HG03354 (cell line): ENCODE results near the gene GABARAP.

Experiments used
- ATAC-seq: cut with Tn5 transposase; IDR thresholded peaks from one replicate; pipeline ENCODE4 v1.9.1; 2021; ENCODE audit warnings: mild to moderate bottlenecking; ENCODE audit not compliant: unreplicated experiment, poor library complexity, severe bottlenecking

GABARAP gene

DNA sequence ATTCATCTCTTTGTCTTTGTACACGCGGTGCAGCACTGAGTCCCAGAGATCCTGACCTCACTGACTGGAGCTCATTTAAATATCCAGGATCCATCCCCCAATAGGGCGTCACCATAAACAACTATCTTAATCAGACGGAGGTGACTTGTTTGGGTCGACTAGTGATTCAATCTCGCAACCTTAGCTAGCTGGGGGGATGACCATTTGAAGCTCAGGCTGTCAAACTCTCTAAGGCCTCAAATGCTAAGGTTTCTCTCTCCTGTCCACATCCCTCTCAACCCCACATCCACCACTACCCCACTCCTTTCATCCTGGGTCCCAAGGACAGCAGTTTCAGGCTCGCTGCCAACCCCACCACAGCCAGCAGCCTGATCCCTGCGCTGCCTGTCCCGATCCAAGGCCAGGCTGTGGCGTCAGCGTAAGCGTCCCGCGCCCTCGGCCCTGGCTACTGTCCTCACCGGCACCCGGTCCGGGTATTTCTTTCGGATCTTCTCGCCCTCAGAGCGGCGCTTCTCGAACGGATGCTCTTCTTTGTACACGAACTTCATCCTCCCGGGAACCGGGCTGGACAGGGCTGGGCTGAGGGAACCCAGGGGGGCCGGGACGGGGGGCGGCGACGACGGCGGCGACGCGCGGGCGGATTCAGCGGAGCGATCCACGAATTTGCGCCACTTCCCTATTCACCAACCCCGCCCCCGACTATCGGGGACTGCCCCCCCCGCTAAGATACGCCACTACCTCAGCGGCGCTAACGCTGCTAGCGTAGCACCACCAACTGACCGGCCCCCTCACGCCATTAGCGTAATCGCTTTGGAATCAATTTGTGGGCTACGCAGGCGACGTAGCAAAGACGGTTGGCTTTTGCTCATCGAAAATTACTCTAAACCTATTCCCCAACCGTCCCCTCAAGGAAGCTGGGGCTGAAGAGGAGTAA lies at the start of gene GABARAP:
Gene GABARAP, minus strand, starts transcription at position 667 of the 934 bp plus-strand sequence. Its CDS starts 119 bp downstream, at position 548.
- ATAC-seq, result peak; percentile 36

DNA sequence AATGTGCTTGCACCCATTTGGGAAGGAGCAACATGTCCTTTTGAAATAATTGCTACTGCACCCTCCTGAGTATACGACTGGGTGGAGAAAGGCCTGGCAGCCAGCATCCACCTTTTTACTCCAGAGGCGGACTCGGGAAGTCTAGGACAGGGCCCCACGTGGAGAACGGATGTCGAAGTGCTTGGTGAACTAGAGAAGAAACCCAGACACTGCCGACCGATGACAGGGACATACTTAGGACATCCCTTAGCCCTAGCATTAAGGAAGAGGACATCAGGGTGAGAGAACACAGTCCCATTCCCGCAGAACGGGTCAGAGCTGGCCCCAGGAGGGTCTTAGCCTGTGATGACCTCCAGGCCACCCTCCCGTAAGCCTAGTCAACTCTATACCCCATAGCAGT lies 48.4 kb upstream of the GABARAP start:
- no peak for ATAC-seq

- ATAC-seq, result no peak
Measured at GRCh38 chr17:7290166-7290565, 47.9 kb upstream of the GABARAP start.

- ATAC-seq, result no peak
Measured at GRCh38 chr17:7289256-7290032, 47.2 kb upstream of the GABARAP start.

DNA sequence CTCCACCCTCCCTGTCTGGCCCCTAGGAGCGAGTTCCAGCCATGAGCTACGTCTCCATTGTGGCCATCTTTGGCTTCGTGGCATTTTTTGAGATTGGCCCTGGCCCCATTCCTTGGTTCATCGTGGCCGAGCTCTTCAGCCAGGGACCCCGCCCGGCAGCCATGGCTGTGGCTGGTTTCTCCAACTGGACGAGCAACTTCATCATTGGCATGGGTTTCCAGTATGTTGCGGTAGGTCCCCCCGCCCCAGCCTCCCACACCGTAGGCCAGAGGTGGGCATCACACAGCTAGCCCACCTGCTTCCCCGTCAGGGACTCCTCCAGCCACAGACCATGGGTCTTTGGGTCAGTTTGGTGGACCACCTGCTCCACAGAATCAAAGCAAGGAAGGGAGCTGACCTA lies 43.4 kb upstream of the GABARAP start:
- no peak for ATAC-seq

- no peak for ATAC-seq
Measured at GRCh38 chr17:7284911-7285310, 42.7 kb upstream of the GABARAP start.

GRCh38 chr17:7283471-7284216 lies 41.4 kb upstream of the GABARAP start:
- ATAC-seq, result no peak

DNA sequence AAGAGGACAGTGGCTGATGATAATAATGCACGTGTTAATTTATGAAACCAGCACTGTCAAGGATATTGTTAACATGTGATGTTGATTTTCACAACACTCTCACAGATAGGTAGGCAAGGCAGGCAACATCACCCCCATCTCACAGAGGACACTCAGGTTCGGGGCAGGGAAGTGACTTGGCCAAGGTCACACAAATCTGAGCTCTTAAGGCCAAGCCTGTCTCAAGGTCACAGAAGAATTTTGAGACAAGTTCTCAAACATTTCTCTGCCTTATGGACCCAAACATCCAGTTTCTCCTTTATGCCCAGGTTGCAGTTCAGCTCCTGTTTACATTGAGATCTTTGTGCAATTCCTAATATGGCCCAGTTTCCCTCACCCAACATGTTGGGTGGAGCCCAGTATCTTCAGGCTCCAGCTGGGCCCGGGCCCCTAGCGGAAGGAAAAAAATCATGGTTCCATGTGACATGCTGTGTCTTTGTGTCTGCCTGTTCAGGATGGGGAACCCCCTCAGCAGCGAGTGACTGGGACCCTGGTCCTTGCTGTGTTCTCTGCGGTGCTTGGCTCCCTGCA lies 40.6 kb upstream of the GABARAP start:
- ATAC-seq, result no peak

DNA sequence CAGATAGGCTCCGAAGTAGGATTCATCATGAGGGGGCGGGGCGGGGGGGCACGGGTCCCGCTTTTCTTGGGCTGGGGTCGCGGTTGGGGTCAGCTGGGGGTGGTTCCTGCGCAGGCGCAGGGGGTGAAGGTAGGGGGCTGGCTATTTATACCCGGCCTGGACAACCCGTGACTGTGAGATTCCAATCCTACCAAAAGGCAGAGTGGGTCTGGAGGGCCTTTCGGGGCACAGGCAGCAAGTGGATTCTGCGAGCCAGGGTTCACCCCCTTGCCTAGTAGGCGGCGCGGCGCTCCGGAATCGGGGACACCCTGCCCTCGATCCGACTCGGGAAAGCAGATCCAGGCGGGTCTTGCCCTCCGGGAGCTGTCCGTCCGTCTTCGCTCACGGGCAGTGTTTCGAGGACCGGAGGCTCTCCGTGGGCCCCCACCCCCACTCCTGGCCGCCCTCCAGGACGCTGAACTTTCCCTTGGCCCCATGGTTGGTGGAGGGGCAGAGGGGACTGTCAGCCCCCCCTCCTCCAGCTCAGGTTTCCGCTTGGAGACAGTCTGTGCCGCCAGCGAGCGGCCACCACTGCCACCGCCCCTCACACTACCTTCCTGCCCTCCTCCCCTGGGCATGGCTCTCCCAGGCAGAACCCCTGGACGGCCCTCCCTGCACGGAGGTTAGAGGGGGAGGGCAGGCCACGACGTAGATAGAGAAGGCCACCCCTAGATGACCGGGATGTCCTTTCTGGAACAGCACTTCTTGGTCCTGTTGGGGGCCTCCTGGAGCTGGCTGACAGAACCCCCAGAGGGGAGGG lies 39.9 kb upstream of the GABARAP start:
- ATAC-seq, result no peak

DNA sequence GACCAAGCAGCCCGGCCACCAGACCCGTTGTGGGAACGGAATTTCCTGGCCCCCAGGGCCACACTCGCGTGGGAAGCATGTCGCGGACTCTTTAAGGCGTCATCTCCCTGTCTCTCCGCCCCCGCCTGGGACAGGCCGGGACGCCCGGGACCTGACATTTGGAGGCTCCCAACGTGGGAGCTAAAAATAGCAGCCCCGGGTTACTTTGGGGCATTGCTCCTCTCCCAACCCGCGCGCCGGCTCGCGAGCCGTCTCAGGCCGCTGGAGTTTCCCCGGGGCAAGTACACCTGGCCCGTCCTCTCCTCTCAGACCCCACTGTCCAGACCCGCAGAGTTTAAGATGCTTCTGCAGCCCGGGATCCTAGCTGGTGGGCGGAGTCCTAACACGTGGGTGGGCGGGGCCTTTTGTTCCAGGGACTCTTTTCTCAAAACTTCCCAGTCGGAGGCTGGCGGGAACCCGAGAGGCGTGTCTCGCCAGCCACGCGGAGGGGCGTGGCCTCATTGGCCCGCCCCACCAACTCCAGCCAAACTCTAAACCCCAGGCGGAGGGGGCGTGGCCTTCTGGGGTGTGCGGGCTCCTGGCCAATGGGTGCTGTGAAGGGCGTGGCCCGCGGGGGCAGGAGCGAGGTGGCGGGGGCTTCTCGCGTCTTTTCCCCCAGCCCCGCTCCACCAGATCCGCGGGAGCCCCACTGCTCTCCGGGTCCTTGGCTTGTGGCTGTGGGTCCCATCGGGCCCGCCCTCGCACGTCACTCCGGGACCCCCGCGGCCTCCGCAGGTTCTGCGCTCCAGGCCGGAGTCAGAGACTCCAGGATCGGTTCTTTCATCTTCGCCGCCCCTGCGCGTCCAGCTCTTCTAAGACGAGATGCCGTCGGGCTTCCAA lies 39.1 kb upstream of the GABARAP start, which contains the start of gene SLC2A4:
Gene SLC2A4, plus strand, starts transcription at position 645 of the 879 bp plus-strand sequence. Its CDS starts 217 bp downstream, at position 862.
- peak; percentile 56 for ATAC-seq

DNA sequence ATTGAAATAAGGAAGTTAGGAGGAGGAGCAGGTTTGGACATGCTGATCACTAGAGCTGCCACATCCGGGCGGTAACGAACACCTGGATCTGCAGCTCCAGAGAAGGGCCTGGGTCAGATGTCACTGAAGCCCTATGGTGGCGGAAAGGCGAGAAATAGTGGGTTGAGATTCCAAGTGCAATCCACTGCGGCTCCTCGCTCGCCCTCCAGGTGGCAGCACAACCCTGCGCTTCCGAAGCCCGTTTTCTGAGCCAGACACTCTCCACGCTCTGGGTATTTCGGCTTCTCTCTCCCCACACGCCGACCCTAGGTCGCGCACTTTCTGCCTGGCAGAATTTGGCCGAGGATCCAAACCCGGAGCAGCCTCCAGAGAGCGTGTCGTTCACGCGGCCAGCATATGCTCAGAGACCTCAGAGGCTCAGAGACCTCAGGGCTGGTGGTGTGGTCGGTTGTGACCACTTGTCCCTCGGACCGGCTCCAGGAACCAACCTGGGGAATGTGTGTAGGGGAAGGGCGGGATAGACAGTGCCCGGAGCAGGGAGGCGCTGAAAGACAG lies 38.3 kb upstream of the GABARAP start:
- peak; percentile 69 for ATAC-seq

DNA sequence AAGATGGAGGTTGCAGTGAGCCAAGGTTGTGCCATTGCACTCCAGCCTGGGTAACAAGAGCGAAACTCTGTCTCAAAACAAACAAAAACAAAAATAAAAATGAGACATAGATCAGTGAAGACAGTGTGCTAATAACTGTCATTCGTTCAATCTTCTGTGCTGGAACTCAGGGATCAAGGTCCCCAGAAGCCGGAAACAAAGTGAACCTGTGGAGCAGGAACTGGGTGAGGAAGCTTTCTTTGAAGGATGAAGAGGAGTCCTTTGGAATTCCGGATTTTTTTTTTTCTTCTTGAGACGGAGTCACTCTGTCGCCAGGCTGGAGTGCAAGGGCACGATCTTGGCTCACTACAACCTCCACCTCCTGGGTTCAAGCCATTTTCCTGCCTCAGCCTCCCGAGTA lies 37.2 kb upstream of the GABARAP start:
- ATAC-seq, result no peak

DNA sequence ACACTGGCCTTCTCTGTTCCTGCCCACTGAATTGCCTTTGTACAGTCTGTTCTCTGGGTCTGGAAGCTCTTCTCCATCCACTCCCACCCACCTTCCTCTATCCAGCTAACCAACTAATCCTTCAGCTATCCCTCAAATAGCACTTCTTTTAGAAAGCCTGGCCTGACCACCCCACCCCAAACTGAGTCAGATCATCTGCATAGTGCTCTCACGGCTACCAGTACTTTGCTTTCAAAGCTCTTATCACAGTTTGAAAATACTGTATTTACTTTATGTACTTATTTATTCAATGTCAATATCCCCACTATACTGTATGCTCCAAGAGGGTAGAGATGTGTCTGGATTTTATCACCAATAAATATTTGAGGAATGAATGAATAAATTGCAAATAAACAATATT lies 24.5 kb upstream of the GABARAP start:
- no peak for ATAC-seq

DNA sequence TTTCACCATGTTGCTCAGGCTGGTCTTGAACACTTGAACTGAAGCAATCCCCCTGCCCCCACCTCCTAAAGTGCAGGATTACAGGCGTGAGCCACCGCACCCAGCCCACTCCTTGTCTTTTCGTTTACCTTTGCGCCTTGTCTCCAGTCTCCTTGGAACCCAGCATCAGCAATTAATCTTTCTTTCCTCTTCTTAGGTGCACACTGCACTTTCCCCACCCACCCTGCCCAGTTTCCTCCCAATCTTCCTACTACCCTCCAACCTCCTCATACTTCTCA lies 21.5 kb upstream of the GABARAP start:
- ATAC-seq, result no peak

- no peak for ATAC-seq
Measured at GRCh38 chr17:7262935-7263800, 20.9 kb upstream of the GABARAP start.

DNA sequence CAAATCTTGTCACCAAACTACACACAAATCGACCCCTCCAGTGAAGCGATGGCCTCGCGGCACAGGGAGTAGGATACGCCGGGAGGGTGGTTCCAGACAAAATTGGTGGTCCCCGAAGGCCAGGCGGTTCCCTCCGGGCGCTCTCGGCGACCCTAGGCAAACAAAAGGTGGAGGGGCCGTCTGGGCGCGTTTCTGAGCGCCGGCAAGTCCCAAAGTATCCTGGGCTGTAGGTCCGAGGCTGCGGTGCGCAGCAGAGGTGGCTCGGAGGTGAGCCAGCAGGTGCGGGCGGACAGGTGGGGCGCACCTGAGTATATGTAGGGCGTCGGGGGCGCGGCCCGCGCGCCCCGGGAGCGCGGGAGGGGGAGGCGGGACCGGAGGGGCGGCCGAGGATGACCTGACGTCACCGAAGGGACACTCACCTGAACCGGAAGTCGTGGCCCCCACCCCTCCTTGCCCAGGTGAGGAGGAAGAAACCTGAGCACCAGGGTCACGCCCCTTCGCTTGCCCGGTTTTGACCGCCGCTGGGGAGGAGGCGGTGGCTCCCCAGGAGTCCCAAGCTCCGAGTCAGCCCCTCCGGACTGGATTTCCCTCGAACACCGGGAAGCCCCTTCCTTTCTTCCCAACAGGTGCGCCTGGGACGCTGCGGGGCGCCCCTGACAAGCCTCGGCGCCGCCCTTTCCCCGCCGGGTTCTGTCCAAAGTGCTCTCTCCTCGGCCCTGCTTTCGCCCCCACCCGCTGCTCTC lies 20.1 kb upstream of the GABARAP start, which contains the start of gene CLDN7:
Gene CLDN7, minus strand, starts transcription at position 287 of the 743 bp plus-strand sequence. CDS start 435 bp downstream, outside the sequence.
- ATAC-seq, result no peak
